ENCODE measurements around the gene BACH2. TPM values are rescaled to one million over a fixed set of nuclear protein-coding genes. Genes with fewer than 3 reads are reported as not detected.
"Not testable (repeated sequence)": the region's sequence is repeated elsewhere in the genome, so short reads cannot be mapped to it uniquely, and the experiment has no call there.

BACH2 gene
- total RNA-seq, 1 experiment from 2014 or later: 2.0 TPM

GRCh38 chr6:90127595-90127994 is 169.0 kb downstream of the BACH2 start:
- DNase-seq (ENCODE audit: low read depth): no peak

DNA sequence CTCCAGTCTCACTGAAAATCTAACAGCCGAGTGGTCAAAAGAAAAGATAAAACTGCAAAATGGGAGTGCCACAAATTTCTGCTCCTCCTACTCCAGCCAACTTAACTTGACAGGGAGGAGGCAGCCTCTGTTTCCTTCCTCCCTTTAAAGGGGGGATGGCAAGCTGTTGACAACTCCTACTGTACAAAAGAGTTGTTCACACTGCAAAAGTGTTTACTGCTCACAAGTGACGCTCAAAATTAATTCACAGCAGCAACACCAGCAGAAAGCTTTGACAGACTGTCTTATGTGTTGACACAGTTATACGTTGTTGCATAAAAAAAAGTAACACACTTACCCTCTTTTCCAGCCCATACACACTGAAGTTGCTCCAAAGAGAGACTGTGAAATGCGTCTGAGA is 169.8 kb downstream of the BACH2 start:
- DNase-seq (ENCODE audit: low read depth): no peak

GRCh38 chr6:90126181-90126580 is 170.5 kb downstream of the BACH2 start:
- no peak for DNase-seq (ENCODE audit: low read depth)

DNA sequence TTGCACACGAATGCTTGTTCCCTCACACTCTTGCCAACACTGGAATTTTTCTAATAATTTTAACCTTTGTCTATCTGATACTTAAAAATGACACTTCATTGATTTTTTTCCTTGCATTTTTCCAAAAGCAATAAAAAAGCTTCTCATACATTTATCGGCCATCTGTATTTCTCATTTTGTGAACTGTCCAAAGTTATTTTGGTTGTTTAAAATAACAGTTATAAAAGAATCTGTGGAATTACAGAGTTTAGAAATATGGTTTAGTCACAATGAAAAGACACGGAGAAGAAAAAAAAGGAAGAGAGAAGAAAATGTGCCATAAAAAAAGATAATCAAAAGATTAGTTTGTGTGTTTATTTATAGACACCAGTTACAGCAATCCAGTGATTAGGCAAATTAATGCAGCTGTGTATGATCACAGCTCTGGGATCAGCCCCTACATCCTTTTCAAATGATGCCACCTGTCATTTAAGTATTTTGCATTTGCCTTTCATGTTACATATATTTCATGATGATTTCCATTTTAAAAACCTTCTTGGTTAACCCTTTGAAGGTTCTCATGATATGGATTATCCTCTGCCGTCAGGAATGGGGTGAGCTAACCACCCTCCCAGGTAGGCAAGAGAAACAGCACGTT is 171.7 kb downstream of the BACH2 start:
- DNase-seq (ENCODE audit: low read depth): no peak

- DNase-seq (ENCODE audit: low read depth): peak; percentile 79
Measured at GRCh38 chr6:90123831-90124230, 172.8 kb downstream of the BACH2 start.

GRCh38 chr6:90121982-90122381 is 174.7 kb downstream of the BACH2 start:
- DNase-seq (ENCODE audit: low read depth): peak; percentile 95

DNA sequence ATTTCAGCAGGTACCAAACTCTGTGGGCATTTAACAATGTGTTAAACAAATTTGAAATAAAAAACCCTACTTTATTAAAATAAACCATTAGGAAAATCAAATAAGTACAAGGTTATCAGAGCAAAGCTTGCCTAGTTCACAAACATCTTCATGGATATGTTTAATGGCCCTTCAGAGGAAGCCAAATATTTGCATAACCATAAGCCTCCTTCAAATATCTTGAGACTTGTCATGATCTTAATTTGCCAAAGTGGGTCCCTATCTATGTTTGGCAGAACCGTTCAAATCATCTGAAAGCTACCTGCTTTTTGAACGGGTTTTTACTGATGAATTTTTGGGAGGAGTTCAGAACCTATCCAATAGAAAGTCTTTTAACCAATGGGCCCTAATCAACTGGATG is 176.3 kb downstream of the BACH2 start:
- DNase-seq (ENCODE audit: low read depth): no peak

GRCh38 chr6:90119618-90120017 is 177.0 kb downstream of the BACH2 start:
- DNase-seq (ENCODE audit: low read depth): no peak

GRCh38 chr6:90118581-90118980 is 178.1 kb downstream of the BACH2 start:
- DNase-seq (ENCODE audit: low read depth): peak; percentile 24

GRCh38 chr6:90118069-90118468 is 178.6 kb downstream of the BACH2 start:
- no peak for DNase-seq (ENCODE audit: low read depth)

GRCh38 chr6:90116126-90116525 is 180.5 kb downstream of the BACH2 start:
- not testable (repeated sequence) for DNase-seq (ENCODE audit: low read depth)

DNA sequence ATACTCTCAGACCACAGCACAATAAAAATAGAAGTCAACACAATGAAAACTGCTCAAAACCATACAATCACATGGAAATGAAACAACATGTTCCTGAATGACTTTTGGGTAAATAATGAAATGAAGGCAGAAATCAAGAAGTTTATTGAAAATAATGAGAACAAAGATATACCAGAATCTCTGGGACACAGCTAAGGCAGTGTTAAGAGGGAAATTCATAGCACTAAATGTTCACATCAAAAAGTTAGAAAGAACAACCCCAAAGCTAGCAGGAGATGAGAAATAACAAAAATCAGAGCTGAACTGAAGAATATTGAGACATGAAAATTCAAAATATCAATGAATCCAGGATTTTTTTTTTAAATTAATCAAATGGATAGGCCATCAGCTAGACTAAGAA is 183.3 kb downstream of the BACH2 start:
- no peak for DNase-seq (ENCODE audit: low read depth)

DNA sequence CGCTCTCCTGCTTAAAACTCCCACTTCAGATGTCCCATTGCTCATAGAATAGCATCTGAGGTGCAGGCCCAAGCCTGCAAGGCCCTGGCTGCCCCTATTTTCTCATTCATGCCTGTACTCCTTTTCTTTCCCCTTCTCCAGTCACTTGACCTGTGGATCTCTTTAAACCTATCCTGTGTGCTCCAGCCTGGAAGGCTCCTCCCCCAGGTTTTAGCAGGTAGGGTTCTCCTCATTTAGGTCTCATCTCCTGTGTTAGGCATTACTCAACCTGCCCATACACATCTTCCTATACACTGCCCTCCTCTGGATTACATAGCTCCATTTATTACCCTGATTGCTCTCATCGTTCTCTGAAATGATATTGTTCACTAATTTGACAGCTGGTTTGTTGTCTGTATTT is 185.3 kb downstream of the BACH2 start:
- no peak for DNase-seq (ENCODE audit: low read depth)

GRCh38 chr6:90110971-90111370 is 185.7 kb downstream of the BACH2 start:
- no peak for DNase-seq (ENCODE audit: low read depth)

DNA sequence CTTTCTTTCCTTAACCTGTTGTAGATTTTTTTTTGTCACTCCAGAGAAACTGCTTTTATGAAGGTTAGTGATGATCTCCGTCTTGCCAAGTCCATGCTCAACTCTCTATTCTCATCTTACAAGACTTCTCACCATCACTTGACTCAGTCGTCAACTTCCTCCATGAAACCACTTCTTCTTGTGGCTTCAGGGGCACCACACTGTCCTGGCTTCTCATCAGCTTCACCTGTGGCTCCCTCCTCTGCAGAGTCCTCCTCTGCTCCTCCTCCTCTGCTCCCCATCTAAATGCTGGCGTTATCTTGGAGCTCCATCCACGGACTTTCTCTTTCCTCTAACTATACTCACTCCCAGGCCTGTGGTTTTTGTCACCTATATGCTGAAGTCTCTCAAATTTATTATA is 187.5 kb downstream of the BACH2 start:
- DNase-seq (ENCODE audit: low read depth): no peak

DNA sequence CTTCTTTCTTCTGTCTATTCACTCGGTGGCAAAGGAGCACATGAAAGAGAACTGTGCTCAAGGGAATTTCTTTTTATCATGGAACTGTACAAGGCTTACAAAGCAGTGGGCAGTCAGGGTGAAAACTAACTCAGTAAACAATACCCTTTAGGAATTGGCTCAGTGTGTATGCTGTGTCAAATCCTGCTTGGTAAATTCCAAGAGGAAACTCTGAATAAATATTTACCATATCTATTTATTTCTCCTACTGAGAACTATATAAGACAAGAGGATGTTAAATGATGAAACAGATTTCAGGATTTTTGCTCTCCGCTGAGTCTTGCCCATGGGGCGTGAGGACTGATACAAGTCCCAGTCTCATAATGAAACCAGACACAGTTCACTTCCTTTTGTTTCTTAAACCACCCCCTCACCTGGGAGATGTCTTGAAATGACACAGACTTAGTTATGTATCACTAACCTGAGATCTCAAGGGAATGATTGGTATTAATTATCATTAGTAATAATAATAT is 188.8 kb downstream of the BACH2 start:
- DNase-seq (ENCODE audit: low read depth): no peak

DNA sequence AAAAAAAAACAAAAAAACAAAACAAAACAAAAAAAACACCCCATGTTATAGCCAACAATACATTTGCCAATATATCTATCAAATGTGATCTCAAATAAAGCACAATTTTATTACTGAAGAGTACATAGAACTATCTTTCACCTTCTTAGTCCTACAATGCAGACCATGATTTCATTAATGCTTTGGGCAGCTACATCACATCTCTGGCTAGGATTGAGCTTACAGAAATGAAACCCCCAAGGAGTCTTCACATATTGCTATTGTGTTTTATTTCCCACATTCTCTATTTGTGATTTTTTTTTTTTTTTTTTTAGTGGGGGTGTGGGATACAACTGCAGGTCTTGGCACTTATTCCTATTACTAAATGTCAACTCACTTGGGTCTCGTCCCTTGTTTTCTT is 189.3 kb downstream of the BACH2 start:
- DNase-seq (ENCODE audit: low read depth): no peak

DNA sequence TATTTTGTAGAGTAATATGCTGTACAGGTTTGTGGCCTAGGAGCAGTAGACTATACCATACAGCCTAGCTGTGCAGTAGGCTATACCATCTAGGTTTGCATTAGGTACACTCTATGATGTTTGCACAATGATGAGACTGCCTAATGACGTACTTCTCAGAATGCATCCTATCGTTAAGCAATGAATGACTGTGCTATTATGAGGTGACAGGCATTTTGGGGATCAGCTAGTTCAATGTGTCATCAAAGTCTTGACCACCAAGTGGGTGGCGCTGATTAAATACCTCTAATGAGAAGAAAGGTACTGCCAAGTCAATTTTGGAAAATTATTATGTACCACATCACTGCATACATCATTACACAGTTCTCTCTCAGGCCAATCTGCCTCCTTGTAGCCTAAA is 190.2 kb downstream of the BACH2 start:
- no peak for DNase-seq (ENCODE audit: low read depth)

- no peak for DNase-seq (ENCODE audit: low read depth)
Measured at GRCh38 chr6:90105506-90106170, 191.0 kb downstream of the BACH2 start.

GRCh38 chr6:90103056-90103800 is 193.4 kb downstream of the BACH2 start:
- peak; percentile 33 for DNase-seq (ENCODE audit: low read depth)

- no peak for DNase-seq (ENCODE audit: low read depth)
Measured at GRCh38 chr6:90101403-90101802, 195.2 kb downstream of the BACH2 start.

GRCh38 chr6:90100059-90100665 is 196.5 kb downstream of the BACH2 start:
- no peak for DNase-seq (ENCODE audit: low read depth)

Measured in RPMI7951 (cell line).